Measurements from ENCODE around the gene ALDOC.

Gene ALDOC

GRCh38 chr17:28563475-28563874, 13.2 kb downstream of the ALDOC start:
- no peak for TF ChIP-seq TAF1 (IDR thresholded peaks at IDR 0.05; ENCODE audit: low read depth, low read length)
- no peak for FAIRE-seq
- no peak for DNase-seq (ENCODE audit: insufficient read length, low spot score)

GRCh38 chr17:28555022-28555421, 21.7 kb downstream of the ALDOC start:
- TF ChIP-seq POLR2AphosphoS5 (IDR thresholded peaks at IDR 0.05; ENCODE audit: low read depth, low read length) (no peak), TAF1 (IDR thresholded peaks at IDR 0.05; ENCODE audit: low read depth, low read length) (no peak), PAX5 (IDR thresholded peaks at IDR 0.05; ENCODE audit: insufficient read depth, low read length, severe bottlenecking) (no peak), POLR2A (IDR thresholded peaks at IDR 0.05; ENCODE audit: low read depth, low read length) (no peak), POU2F2 (IDR thresholded peaks at IDR 0.05; ENCODE audit: low read depth, low read length) (no peak), SPI1 (IDR thresholded peaks at IDR 0.05; ENCODE audit: low read depth, low read length) (no peak)
- no peak for DNase-seq (ENCODE audit: insufficient read length, low spot score)
- FAIRE-seq = no peak

- DNase-seq (ENCODE audit: insufficient read length, low spot score) (no peak), FAIRE-seq (no peak)
- TF ChIP-seq POU2F2 (IDR thresholded peaks at IDR 0.05; ENCODE audit: low read depth, low read length) (no peak), POLR2AphosphoS5 (IDR thresholded peaks at IDR 0.05; ENCODE audit: low read depth, low read length) (no peak), POLR2A (IDR thresholded peaks at IDR 0.05; ENCODE audit: low read depth, low read length) (no peak), PAX5 (IDR thresholded peaks at IDR 0.05; ENCODE audit: insufficient read depth, low read length, severe bottlenecking) (no peak), SPI1 (IDR thresholded peaks at IDR 0.05; ENCODE audit: low read depth, low read length) (no peak), TAF1 (IDR thresholded peaks at IDR 0.05; ENCODE audit: low read depth, low read length) (no peak)
Measured at GRCh38 chr17:28554565-28554964, 22.1 kb downstream of the ALDOC start.

GRCh38 chr17:28553000-28553505, 23.6 kb downstream of the ALDOC start:
- no peak for TF ChIP-seq SPI1 (IDR thresholded peaks at IDR 0.05; ENCODE audit: low read depth, low read length)
- no peak for TF ChIP-seq POU2F2 (IDR thresholded peaks at IDR 0.05; ENCODE audit: low read depth, low read length)
- no peak for TF ChIP-seq TAF1 (IDR thresholded peaks at IDR 0.05; ENCODE audit: low read depth, low read length)
- no peak for TF ChIP-seq POLR2AphosphoS5 (IDR thresholded peaks at IDR 0.05; ENCODE audit: low read depth, low read length)
- no peak for TF ChIP-seq POLR2A (IDR thresholded peaks at IDR 0.05; ENCODE audit: low read depth, low read length)
- no peak for FAIRE-seq
- DNase-seq (ENCODE audit: insufficient read length, low spot score) = no peak

DNA sequence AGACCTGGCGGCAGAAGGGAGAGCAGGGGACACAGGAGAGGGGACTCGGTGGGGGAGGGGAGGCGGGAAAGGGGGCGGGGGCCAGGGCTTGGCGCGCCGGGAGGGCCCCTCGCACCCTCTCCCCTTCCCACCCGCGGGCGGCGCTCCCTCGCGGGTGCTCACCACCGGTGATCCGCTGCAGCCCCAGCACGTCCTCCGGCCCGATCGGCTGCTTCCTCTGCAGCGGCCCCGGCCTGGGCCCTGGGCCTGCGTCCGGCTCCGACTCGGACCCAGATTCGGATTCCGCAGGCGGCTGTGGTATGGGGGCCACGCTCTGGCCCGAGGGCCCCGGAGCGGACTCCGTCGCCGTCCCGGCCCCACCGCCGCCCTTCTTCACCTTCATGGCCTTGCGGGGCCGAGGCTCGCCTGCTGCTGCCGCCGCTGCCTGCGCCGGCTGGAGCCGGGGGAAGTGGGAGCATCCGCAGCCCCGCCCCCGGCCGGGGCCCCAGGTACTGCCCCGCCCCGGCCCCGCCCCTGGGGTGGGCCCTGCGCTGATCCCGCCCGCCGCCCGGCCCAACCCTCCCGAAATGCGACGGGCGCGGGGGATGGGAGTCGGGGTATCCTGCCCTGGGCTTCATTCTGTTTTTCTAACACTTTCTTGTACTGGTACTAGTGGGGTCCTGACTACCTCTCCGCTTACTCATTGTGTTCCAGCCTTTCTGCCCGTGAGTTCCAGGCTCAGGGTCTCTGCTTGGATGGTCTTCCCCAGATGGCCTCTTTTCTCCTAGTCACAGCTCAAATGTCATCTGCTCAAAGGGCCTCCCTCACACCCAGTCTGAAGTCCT, 24.3 kb downstream of the ALDOC start, which contains the start of gene UNC119:
Gene UNC119 (minus strand): TSS at position 449 of the 824 bp plus-strand sequence. CDS start 67 bp downstream, at position 382.
- peak; percentile 87 for DNase-seq (ENCODE audit: insufficient read length, low spot score)
- TF ChIP-seq PAX5 (IDR thresholded peaks at IDR 0.05; ENCODE audit: insufficient read depth, low read length, severe bottlenecking) = no peak
- peak; percentile 61 for TF ChIP-seq SPI1 (IDR thresholded peaks at IDR 0.05; ENCODE audit: low read depth, low read length)
- peak; percentile 49; the same call in 1 of the 2 replicates for TF ChIP-seq POLR2AphosphoS5 (IDR thresholded peaks at IDR 0.05; ENCODE audit: low read depth, low read length)
- TF ChIP-seq POU2F2 (IDR thresholded peaks at IDR 0.05; ENCODE audit: low read depth, low read length) = 0 out of 2 replicates have a peak, but pooled peaks have one; percentile 30
- TF ChIP-seq TAF1 (IDR thresholded peaks at IDR 0.05; ENCODE audit: low read depth, low read length) = no peak
- TF ChIP-seq POLR2A (IDR thresholded peaks at IDR 0.05; ENCODE audit: low read depth, low read length) = 0 out of 2 replicates have a peak, but pooled peaks have one; percentile 41
- peak; percentile 81 for FAIRE-seq

GRCh38 chr17:28551421-28552175, 25.1 kb downstream of the ALDOC start:
- no peak for TF ChIP-seq SPI1 (IDR thresholded peaks at IDR 0.05; ENCODE audit: low read depth, low read length)
- TF ChIP-seq PAX5 (IDR thresholded peaks at IDR 0.05; ENCODE audit: insufficient read depth, low read length, severe bottlenecking) = no peak
- no peak for TF ChIP-seq POLR2AphosphoS5 (IDR thresholded peaks at IDR 0.05; ENCODE audit: low read depth, low read length)
- no peak for TF ChIP-seq TAF1 (IDR thresholded peaks at IDR 0.05; ENCODE audit: low read depth, low read length)
- no peak for TF ChIP-seq POLR2A (IDR thresholded peaks at IDR 0.05; ENCODE audit: low read depth, low read length)
- no peak for TF ChIP-seq POU2F2 (IDR thresholded peaks at IDR 0.05; ENCODE audit: low read depth, low read length)
- no peak for FAIRE-seq
- no peak for DNase-seq (ENCODE audit: insufficient read length, low spot score)

- FAIRE-seq (no peak), DNase-seq (ENCODE audit: insufficient read length, low spot score) (no peak)
- no peak for TF ChIP-seq SPI1 (IDR thresholded peaks at IDR 0.05; ENCODE audit: low read depth, low read length)
- no peak for TF ChIP-seq TAF1 (IDR thresholded peaks at IDR 0.05; ENCODE audit: low read depth, low read length)
- TF ChIP-seq POLR2AphosphoS5 (IDR thresholded peaks at IDR 0.05; ENCODE audit: low read depth, low read length) = no peak
- TF ChIP-seq PAX5 (IDR thresholded peaks at IDR 0.05; ENCODE audit: insufficient read depth, low read length, severe bottlenecking) = no peak
- no peak for TF ChIP-seq POLR2A (IDR thresholded peaks at IDR 0.05; ENCODE audit: low read depth, low read length)
- TF ChIP-seq POU2F2 (IDR thresholded peaks at IDR 0.05; ENCODE audit: low read depth, low read length) = no peak
Measured at GRCh38 chr17:28550858-28551257, 25.8 kb downstream of the ALDOC start.

GRCh38 chr17:28549236-28550132, 27.2 kb downstream of the ALDOC start:
- peak; percentile 80 for TF ChIP-seq SPI1 (IDR thresholded peaks at IDR 0.05; ENCODE audit: low read depth, low read length)
- TF ChIP-seq POU2F2 (IDR thresholded peaks at IDR 0.05; ENCODE audit: low read depth, low read length) = no peak
- FAIRE-seq = peak; percentile 69
- DNase-seq (ENCODE audit: insufficient read length, low spot score) = no peak
